COLO668 (cell line): ENCODE data around the gene LMAN2.
A peak's percentile ranks its signal among the peaks of the same experiment; 100 is the strongest.

ENCODE experiments used
- DNase-seq: peaks from one replicate; lab custom pipeline; 2025; ENCODE audit not compliant: unreplicated experiment; lab: John Stamatoyannopoulos, UW

LMAN2 gene, protein sequence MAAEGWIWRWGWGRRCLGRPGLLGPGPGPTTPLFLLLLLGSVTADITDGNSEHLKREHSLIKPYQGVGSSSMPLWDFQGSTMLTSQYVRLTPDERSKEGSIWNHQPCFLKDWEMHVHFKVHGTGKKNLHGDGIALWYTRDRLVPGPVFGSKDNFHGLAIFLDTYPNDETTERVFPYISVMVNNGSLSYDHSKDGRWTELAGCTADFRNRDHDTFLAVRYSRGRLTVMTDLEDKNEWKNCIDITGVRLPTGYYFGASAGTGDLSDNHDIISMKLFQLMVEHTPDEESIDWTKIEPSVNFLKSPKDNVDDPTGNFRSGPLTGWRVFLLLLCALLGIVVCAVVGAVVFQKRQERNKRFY

DNA sequence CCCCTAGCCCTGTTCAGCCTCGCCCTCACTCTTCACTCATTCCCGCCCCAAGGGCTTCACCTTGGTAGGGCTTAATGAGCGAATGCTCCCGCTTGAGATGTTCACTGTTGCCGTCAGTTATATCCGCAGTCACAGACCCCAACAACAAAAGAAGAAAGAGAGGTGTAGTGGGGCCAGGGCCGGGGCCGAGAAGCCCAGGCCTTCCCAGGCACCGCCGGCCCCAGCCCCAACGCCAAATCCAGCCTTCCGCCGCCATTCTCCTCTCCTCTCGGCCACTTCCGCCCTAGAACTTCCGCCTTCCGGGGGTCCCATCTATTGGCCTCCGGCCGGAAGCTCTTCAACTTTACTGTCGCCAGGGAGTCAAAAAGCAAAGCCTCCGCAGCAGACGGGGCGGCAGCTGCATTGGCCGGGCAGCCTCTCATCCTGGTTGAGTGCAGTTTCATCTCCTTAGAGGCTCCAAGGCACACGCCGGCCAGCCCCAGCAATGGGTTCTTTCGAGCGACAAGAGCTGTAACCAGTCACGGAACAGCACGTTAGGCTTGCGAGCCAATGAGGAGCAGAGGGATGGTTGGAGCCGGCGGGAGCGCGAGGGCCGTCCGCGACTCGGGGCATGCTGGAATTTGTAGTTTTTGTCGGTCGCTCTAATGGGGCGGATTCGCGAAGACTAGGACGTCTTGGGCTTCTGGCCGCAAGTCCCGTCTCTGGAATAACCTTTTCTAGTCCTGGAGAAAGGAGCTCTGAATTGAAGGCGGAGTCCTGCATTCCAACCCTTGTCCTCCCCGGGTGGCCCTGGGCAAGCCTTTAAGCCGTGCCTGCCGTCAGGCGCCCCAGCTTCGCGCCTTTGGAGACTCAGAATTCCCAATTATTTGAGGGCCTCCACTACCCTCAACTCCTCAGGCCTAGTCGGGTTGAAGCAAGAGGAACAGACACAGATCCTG, at the start of gene LMAN2:
Gene LMAN2, minus strand, starts transcription at position 277 of the 938 bp plus-strand sequence. Its CDS starts 21 bp downstream, at position 256.
- DNase-seq, result peak; percentile 86

DNA sequence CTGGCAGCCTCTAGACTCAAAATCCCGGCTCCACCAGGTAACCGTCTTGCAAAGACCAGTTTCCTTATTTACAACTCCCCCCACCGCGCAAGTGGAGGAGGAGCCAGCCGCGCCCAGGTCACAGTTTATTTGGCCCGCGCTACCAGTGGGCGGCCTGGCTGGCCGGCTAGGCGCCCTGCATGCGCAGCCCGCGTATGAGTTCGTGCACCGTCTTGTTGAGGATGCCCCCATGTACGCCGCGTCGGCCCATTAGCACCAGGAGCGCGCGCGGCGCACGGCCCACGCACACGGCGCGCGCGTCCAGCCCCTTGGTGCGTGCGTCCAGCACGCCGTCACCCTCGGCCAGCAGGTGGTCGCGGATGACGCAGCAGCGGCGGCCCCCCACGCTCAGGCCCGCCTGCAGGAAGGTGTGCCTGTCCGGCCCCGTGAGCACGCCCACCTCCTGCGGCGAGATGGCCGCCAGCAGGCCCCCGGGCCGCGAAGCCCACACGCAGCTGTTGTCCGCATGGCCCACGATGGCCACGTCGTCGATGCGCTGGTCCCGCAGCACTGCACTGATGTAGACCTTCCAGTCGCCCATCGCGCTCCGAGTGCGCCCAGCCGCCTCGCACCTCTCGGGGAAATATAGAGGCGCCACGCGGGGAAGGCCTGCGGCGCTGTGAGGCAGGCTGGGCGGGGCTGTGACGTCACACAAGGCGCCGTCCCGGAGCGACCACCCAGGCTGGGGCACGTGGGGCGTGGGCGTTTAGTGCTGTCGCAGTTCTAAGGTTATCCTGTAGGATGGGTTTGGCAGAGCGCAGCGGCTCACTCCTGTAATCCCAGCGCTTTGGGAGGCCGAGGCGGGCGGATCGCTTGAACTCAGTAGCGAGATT, 48.8 kb upstream of the LMAN2 start, which contains the start of gene PFN3:
Gene PFN3, minus strand, starts transcription at position 665 of the 872 bp plus-strand sequence. Its CDS starts 85 bp downstream, at position 580.
- no peak for DNase-seq

GRCh38 chr5:177397875-177398390, 46.5 kb upstream of the LMAN2 start:
- DNase-seq, result no peak

GRCh38 chr5:177396807-177397206, 45.3 kb upstream of the LMAN2 start:
- no peak for DNase-seq

DNA sequence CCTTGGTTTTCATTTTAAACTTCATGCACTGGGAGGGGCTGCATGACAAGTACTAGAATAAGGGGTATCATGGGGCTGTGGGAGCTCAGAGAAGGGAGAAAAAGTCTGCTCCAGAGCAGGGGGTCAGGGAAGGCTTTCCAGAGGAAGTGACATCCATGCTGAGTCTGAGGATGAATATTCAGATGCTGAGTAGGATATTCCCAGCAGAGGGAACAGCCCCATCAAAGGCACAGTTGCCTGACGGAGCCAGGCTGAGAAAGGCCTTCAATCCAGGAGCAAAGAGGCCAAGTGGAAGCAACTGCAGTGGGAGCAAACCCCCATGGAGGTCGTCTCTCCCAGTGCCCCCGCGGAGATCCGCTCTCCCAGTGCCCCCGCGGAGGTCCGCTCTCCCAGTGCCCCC, 44.6 kb upstream of the LMAN2 start:
- no peak for DNase-seq

GRCh38 chr5:177393990-177394389, 42.5 kb upstream of the LMAN2 start:
- DNase-seq, result peak; percentile 36

DNA sequence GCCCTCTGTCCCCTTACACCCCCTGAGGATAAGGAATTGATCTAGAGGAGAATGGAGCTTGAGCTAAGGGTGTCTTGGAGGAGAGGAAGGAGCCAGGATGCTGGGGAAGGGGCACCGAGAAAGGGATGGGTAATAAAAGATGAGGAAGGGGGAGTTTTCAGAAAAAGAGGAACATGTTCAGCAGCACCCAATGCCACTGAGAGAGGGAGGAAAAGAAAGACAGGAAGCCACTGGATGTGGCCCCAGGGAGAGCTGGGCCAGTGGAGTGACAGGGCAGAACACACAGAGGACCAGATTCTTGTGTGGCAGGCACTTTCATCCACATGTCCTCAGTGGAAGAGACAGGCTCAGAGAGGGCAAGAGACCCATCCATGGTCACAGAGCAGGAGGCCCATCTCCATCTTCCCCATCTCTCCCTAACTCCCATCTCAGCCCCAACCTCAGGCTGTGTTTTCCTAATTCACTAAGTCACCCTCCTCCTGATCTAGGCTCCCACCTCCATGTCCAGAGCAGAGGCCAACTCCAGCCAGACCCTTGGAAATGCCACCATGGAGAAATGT, 41.8 kb upstream of the LMAN2 start:
- DNase-seq, result no peak

DNA sequence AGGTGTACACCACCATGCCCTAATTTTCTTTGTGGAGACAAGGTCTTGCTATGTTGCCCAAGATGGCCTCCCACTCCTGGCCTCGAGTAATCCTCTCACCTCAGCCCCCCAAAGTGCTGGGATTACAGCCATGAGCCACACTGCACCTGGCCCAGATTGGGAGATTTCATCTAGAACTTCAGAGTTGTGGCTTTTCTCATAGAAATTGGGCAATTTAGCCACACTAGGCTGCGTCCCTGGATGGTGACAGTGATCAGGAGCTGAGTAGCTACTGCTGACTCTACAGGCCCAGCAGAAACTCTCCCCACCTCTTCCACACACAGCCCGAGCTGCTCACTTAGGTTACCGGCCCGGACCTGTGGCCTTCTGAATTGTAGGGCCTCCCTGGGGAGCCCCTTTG, 41.3 kb upstream of the LMAN2 start:
- no peak for DNase-seq

GRCh38 chr5:177390363-177391300, 39.2 kb upstream of the LMAN2 start:
- DNase-seq, result peak; percentile 71

DNA sequence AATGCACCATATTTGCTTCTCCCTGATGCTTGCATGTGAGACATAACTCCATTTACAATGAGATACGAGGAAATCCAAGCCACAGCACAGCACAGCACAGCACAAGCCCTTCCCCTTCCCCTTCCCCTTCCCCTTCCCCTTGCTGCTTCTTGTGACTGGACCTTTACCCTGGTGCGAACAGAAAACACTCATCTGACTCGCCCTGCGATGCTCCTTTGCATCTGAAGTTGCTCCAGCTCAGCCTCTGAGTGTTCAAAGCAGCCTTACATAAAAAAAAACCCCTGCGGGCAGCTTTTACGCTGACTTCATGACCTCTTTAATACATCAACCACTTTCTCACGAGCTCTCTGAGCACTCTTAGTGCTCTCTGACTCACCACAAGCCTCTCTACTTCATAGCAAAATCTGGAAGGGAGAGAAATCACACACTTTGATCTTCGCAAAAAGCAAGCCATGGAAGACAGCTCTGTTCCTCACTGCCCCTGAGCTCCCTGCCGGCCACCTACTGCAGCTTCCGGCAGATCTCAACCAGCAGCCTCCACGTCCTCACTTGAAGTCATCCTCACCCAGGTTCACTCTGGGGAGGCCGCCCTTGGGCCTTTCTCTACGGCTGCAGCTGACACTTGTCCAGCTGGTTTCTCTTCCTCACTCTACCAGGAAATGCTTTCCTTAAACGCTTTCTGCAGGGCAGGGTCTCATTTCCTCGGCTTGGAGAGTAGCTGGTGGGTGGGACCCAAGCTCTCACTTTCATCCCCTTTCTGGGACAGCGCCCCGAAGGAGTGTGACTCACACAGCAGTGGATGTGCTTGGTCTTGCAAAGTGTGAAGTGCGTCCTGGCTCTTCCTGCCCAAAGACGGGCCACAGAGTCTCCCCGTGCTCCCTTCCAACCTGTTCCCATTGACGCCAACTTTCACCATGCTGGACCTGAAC, 38.0 kb upstream of the LMAN2 start:
- DNase-seq, result no peak

DNA sequence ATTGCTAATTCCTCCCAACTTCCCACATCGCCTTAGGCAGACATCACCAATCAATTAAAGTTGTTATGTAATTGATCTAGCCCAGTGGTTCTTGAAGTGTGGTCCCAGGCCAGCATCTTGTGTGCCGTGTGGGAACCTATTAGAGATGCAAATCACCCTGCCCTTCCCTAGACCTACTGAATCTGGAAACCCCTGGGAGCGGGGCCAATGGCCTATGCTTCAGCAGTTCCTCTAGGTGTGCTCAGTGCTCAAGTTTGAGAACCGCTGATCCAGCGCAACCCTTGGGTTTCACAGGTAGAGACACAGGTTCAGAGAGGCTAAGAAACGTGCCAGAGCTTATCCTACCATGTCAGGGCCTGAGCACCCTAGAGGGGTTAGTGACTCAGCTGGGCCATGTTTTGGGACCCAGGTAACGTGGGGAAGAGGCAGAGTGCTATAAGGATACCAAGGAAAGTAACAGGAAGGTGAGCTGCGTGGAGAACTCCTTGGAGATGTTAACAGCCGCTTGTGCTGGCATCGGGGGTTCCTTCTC, 37.1 kb upstream of the LMAN2 start:
- no peak for DNase-seq

GRCh38 chr5:177387405-177387804, 35.9 kb upstream of the LMAN2 start:
- peak; percentile 25 for DNase-seq

DNA sequence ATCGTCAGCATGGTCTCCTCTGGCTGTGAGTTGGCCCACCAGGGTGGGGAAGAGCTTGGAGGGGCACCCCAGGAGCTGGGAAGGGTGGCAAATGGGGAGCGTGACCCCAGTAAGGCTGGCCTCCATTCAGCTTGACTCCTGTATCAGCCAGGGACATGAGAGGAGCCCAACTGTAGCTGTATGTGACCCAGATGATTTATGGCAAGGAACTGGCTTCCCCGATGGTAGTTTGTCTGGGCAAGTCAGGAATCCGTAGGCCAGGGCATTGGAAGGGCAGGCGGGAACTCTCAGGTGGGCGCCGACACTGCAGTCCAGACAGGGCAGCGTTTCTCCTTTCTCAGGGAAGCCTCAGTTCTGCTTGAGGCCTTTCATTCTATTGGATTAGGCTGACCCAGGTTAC, 35.1 kb upstream of the LMAN2 start:
- DNase-seq, result no peak

DNA sequence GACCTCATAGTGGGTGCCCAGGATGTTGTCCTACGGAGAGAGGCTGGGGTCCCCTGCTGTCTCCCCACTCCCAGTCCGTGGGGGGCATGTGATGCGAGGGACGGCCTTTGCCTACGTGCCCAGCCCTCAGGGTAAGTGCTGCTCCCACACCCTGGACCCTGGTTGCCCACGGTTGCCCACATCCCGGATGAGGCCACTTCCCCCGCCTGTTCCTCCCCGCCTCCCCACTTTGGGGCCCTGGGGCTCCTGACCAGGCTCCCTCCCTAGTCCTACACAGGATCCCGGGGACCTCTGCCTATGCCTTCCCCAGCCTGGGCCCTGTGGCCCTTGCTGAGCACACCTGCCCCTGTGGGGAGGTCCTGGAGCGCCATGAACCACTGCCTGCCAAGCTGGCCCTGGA, 34.3 kb upstream of the LMAN2 start:
- DNase-seq, result no peak

DNA sequence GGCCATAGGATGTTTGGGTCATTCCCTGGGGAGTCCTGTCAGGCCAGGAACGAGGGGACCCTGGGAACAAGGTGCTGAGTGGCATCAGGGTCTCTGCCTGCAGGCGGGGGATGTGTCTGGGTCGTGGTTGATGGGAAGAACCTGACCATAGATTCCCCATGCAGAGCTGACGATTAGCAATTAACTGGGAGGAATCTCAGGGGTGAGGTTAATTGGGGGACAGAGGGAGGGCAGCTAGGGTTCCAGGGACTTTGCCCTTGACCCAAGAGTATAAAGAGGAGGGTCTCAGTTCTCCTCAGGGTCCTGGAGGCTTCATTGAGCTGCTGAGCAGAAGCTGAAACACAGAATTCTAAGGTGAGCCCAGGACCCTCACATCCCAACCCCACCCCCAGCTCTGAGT, 32.7 kb upstream of the LMAN2 start, which contains the start of gene SLC34A1:
Gene SLC34A1, plus strand, starts transcription at position 301 of the 400 bp plus-strand sequence. CDS start 1,308 bp downstream, outside the sequence.
- no peak for DNase-seq

GRCh38 chr5:177383181-177383580, 31.7 kb upstream of the LMAN2 start:
- no peak for DNase-seq

DNA sequence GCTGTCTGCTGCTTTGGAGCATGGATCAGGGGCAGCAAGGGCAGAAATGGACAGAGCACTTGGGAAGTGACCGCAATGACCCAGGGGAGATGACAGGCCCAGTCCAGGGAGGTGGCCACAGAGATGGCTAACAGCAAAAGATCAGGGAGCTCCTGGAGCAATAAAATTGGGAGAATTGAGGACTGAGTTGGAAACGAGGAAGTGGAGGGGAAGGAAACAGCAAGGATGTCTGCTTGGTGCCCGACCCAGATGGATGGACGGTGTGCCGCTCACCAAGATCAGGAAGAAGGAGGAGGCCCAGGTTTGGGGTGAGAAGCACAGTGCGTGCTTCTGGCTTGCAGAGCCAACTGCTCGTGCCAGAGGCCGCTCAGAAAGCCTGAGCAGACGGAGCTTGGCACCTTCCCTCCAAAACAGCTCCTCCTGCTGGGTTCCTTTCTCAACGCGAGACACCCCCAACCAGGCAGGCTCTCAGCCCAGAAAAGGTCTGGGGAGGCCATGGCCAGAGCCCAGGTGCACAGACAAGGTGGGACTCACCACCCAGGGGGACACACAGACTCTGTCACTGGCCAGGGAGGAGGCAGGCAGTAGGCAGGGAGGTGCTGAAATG, 31.1 kb upstream of the LMAN2 start:
- DNase-seq, result no peak

DNA sequence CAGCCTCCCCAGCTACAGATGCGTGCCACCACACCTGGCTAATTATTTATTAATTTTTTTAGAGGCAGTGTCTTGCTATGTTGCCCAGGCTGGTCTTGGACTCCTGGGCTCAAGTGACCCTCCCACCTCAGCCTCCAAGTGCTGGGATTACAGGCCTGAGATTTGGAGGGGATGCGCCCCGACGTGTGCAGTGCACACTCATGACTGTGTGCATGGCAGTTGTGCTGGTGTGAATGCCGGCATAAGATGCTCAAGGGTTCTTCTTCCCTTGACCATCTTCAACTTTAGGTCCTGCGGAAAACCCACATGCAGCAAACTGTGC, 29.3 kb upstream of the LMAN2 start:
- no peak for DNase-seq
